Skeletal muscle tissue (tissue), 4 donors: ENCODE data around the gene TXNRD1. TPM values are rescaled to one million over a fixed set of nuclear protein-coding genes. Genes with fewer than 3 reads are reported as not detected.

Source experiments
- H3K27ac ChIP-seq: one replicate; pipeline ENCODE4 v1.7.0; 2013; ENCODE audit warnings: mild to moderate bottlenecking, low read depth, low read length, inconsistent platforms
- H3K27me3 ChIP-seq, 3 donors: one replicate each; pipeline ENCODE4 v1.7.0; 2013; ENCODE audit warnings: low read length in 3 of 3; ENCODE audit not compliant: control insufficient read depth in 3 of 3, insufficient read depth in 3 of 3
- H3K36me3 ChIP-seq, 3 donors: one replicate each; pipeline ENCODE4 v1.7.0; 2013; ENCODE audit warnings: low read length in 3 of 3; ENCODE audit not compliant: control insufficient read depth in 3 of 3, insufficient read depth in 3 of 3
- H3K4me1 ChIP-seq, 3 donors: one replicate each; pipeline ENCODE4 v1.7.0; 2013; ENCODE audit warnings: low read length in 3 of 3, mild to moderate bottlenecking in 3 of 3; ENCODE audit not compliant: control insufficient read depth in 3 of 3, insufficient read depth in 3 of 3
- H3K4me3 ChIP-seq, 3 donors: one replicate each; pipeline ENCODE4 v1.7.0; 2013; ENCODE audit warnings: low read length in 3 of 3
- H3K9ac ChIP-seq, 3 donors: one replicate each; pipeline ENCODE4 v1.7.0; 2013; ENCODE audit warnings: low read length in 3 of 3, mild to moderate bottlenecking in 3 of 3, moderate library complexity in 2 of 3, low read depth in 1 of 3
- H3K9me3 ChIP-seq, 3 donors: one replicate each; pipeline ENCODE4 v1.7.0; 2013; ENCODE audit warnings: low read length in 3 of 3; ENCODE audit not compliant: control insufficient read depth in 3 of 3
- total RNA-seq: library from RNA; depleted of rRNA; stranded (reverse); fragments of >200 nt; gene quantifications from one replicate; pipeline ENCODE4 v1.2.3, GENCODE V29; 2014
- donor health status: Osteomylitis.

Gene TXNRD1
- total RNA-seq, 1 donor from 2014 or later: 41.2 TPM

DNA sequence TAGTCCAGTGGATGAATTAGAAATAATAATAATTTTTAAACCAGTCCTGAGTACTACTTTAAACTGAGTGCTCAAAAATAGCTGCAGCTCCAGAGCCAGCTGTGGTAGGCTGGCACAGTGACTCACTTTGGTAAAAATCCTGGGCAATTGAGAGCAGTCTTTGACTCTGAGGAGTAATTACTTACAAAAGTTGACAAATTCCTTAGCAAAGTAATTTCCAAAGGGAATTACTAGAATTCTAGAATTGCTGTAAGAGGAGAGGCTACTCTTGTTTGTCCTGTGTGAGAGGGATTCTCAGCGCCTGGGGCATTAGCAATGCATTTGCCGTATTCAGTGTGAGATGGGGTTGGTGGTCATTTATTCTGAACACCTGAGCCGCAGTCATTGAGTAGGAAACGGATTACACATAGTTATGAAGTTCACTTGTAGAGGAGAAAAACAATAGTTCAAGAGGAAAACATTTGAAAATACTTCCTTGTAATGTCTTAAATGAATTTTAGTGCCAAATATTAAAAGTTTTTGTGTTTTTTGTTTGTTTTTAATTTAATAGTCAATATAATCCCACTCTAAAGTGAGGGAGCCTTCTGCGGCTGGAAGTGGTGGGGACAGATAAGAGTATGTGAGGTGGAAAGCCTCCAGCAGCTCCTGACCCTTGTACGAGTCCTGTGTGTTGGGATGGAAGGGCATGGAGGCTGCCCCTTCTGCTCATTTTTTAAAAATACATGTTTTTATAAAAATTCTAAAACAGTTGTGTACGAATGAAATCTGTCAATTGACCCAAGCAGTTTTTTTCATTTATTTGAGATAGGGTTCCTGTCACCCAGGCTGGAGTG, 129.9 kb downstream of the TXNRD1 start:
- Histone ChIP-seq H3K9ac (no peak overlapping the region), H3K27me3 (no peaks in the 10 kb centered on the region), H3K9me3 (no peaks in the 10 kb centered on the region), H3K4me1 (peaks cover 23 to 33% (median 26%) of the 10 kb centered on the region in 3 donors), H3K36me3 (peaks cover 29 to 36% (median 31%) of the 10 kb centered on the region in 3 donors), H3K27ac (no peak overlapping the region), H3K4me3 (no peak overlapping the region)

DNA sequence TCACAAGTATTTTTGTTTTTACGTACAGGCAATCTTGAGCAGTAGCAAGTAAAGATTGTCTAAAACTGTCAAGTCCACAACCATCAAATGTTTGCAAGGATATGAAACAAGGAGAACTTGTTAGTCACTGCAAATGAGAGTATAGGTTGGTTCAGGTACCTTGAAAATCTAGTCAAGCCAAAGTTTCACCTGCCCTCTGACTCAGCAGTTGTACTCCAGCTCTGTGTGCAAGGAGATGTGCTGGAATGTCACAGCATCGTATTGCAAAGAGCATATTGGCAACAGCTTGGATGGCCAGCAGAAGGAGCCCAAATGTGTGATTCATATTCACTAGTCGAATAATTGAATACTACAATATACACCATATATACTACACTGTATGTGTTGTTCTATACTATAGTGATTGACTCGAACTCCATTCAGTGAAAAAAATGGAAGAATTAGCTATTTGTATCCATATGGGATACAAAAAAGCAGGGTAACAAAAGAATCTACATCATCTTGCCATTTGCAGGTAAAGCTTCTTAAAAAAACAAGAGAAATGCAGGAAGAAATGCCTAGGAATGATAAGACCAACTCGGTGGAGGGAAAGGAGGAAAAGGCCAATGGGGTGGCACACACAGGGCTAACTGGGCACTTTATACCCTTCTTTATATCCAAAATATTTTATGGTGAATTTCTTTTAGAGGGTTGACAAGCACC, 131.9 kb downstream of the TXNRD1 start:
- no peak overlapping the region for H3K4me3 ChIP-seq
- H3K9me3 ChIP-seq: no peaks in the 10 kb centered on the region
- peaks cover 23 to 30% (median 26%) of the 10 kb centered on the region in 3 donors for H3K4me1 ChIP-seq
- H3K27me3 ChIP-seq: no peaks in the 10 kb centered on the region
- H3K27ac ChIP-seq: peak overlapping the region; percentile 26
- H3K36me3 ChIP-seq: peaks cover 21 to 33% (median 31%) of the 10 kb centered on the region in 3 donors
- H3K9ac ChIP-seq: no peak overlapping the region

DNA sequence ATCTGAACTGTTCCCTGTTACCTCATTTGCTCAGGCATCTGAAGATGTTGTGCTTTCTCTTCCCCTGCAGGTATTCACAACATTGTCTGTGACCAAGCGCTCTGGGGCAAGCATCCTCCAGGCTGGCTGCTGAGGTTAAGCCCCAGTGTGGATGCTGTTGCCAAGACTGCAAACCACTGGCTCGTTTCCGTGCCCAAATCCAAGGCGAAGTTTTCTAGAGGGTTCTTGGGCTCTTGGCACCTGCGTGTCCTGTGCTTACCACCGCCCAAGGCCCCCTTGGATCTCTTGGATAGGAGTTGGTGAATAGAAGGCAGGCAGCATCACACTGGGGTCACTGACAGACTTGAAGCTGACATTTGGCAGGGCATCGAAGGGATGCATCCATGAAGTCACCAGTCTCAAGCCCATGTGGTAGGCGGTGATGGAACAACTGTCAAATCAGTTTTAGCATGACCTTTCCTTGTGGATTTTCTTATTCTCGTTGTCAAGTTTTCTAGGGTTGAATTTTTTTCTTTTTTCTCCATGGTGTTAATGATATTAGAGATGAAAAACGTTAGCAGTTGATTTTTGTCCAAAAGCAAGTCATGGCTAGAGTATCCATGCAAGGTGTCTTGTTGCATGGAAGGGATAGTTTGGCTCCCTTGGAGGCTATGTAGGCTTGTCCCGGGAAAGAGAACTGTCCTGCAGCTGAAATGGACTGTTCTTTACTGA, 132.9 kb downstream of the TXNRD1 start:
- Histone ChIP-seq H3K4me3 (no peak overlapping the region), H3K27me3 (no peaks in the 10 kb centered on the region), H3K4me1 (peaks cover 19 to 26% (median 23%) of the 10 kb centered on the region in 3 donors), H3K36me3 (peaks cover 16 to 25% (median 24%) of the 10 kb centered on the region in 3 donors), H3K9ac (no peak overlapping the region), H3K9me3 (no peaks in the 10 kb centered on the region), H3K27ac (no peak overlapping the region)

DNA sequence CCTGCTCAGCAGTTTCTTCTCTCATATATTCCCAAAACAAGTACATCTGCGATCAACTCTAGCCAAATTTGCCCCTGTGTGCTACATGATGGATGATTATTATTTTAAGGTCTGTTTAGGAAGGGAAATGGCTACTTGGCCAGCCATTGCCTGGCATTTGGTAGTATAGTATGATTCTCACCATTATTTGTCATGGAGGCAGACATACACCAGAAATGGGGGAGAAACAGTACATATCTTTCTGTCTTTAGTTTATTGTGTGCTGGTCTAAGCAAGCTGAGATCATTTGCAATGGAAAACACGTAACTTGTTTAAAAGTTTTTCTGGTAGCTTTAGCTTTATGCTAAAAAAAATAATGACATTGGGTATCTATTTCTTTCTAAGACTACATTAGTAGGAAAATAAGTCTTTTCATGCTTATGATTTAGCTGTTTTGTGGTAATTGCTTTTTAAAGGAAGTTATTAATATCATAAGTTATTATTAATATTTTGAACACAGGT, 133.5 kb downstream of the TXNRD1 start:
- H3K4me3 ChIP-seq: no peak overlapping the region
- peaks cover 17 to 26% (median 23%) of the 10 kb centered on the region in 3 donors for H3K4me1 ChIP-seq
- H3K9me3 ChIP-seq: no peaks in the 10 kb centered on the region
- H3K9ac ChIP-seq: no peak overlapping the region
- H3K36me3 ChIP-seq: peaks cover 16 to 25% (median 24%) of the 10 kb centered on the region in 3 donors
- no peak overlapping the region for H3K27ac ChIP-seq
- H3K27me3 ChIP-seq: no peaks in the 10 kb centered on the region

DNA sequence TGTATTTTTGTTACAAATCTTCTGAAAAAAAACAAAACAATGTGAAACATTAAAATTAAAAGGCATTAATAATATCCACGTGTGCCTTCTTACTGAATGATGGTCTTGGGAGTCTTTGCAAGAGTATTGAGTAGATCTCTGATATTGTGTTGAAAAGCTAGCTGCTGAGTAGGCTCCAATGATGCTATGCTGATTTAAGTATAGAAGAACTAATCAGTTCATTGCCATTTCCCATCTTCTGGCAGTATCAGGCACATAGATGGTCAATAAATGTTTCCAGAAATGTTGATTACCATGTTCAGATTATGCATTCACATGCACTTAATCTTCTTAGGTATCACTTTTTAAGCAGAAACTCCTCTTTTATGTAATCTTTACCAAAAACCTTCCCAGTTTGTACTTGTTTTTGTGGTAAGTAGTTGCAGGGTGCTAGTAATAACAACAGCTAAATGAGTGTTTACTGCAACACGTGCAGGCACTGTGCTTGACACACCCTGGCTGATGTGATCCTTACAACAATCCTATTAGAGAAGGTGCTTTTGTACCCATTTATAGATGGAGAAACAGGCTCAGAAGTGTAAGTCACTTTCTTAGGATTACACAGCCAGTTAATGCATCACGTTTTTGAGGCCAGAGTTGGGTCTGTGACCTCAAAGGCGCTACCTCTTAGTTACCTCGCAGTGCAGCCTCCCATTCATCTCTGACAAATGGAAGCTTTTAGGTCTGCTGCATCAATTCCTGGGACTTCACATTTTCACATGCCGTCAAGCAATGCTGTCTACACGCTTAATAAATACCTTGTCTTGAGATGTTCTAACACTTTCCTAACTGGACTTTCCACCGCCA, 134.9 kb downstream of the TXNRD1 start:
- Histone ChIP-seq H3K9ac (no peak overlapping the region), H3K4me1 (peaks cover 14% of the 10 kb centered on the region in 3 donors), H3K27me3 (no peaks in the 10 kb centered on the region), H3K27ac (no peak overlapping the region), H3K4me3 (no peak overlapping the region), H3K9me3 (no peaks in the 10 kb centered on the region), H3K36me3 (peaks cover 18 to 32% (median 25%) of the 10 kb centered on the region in 3 donors)

DNA sequence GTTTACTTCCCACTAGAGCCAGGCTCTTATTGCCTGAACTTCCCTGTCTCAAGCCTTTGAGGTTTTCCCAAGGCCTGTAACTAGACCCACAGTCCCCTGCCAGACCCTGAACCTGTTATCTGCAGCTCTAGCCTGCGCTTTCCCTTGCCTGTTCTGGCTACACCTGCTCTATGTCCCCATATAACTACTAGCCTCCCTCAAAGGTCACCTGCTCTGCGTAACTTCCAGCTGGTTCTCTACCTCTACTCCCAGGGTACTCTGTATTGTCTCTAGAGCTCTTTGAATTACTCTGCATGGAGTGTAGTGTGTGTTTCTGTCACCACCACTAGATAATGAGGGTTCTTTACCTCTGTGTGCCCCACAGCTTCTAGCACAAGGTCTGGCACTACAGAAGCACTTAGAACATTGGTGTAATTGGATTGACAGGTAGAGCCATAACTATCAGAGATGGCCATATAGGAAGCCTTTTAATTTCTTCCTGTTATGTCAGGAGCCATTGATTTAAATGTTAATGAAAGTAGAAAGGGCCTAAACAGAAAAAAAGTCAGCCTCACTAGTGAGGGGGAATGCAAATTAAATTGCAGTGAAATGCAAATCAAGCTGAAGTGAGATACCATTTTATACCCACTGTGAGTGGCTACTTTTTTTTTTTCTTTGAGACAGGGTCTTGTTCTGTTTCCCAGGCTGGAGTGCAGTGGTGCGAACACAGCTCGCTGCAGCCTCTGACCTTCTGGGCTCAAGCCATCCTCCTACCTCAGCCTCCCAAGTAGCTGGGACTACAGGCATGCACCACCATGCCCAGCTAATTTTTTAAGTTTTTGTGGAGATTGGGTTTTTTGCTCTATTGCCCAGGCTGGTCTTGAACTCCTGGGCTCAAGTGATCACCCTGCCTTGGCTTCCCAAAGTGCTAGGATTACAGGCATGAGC, 135.7 kb downstream of the TXNRD1 start:
- H3K9ac ChIP-seq: no peak overlapping the region
- peaks cover 11 to 12% (median 12%) of the 10 kb centered on the region in 3 donors for H3K4me1 ChIP-seq
- H3K36me3 ChIP-seq: peaks cover 18 to 32% (median 25%) of the 10 kb centered on the region in 3 donors
- no peaks in the 10 kb centered on the region for H3K27me3 ChIP-seq
- H3K9me3 ChIP-seq: no peaks in the 10 kb centered on the region
- H3K27ac ChIP-seq: no peak overlapping the region
- H3K4me3 ChIP-seq: no peak overlapping the region

DNA sequence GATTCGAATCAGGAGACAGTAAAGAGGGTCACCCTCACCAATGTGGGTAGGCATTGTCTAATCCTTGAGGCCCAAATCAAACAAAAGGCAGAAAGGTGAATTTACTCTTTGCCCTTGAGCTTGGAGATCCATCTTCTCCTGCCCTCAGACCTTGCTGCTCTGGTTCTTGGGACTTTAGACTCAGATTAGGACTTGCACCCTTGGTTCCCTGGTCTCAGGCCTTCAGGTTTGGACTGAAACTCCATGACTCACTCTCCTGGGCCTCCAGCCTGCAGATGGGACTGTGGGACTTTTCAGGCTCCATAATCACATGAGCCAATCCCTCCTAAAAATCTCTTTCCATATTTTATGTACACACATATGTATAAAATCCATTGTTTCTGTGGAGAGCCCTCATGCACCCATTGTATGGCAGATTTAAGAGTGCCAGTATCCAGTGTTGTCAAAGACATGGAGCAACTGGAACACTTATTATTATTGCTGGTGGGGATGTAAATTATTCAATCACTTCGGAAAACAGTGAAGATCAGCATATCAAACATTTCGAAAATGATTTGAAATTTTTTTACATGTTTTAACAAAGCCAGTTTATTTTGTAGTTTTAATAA, 136.6 kb downstream of the TXNRD1 start:
- Histone ChIP-seq H3K4me3 (no peak overlapping the region), H3K4me1 (peaks cover 8 to 11% (median 10%) of the 10 kb centered on the region in 3 donors), H3K36me3 (peaks cover 18 to 32% (median 25%) of the 10 kb centered on the region in 3 donors), H3K9me3 (no peaks in the 10 kb centered on the region), H3K9ac (no peak overlapping the region), H3K27ac (no peak overlapping the region), H3K27me3 (no peaks in the 10 kb centered on the region)
